ENCODE data around the gene CWC25.

GRCh38 chr17:38751144-38751807 is 73.8 kb downstream of the CWC25 start:
- no peak for TF ChIP-seq CTCF (IDR thresholded peaks at IDR 0.05)
- no peak for TF ChIP-seq ZFX (IDR thresholded peaks at IDR 0.05; ENCODE audit: borderline replicate concordance)

Data from 22Rv1 (cell line).